Progenitor cell of endocrine pancreas (in vitro differentiated cells): Measurements from ENCODE around the gene IRS1. TPM values are rescaled to one million over a fixed set of nuclear protein-coding genes. Genes with fewer than 3 reads are reported as not detected.

Experiments used
- DNase-seq: peaks from one replicate; pipeline ENCODE4 v3.0.0; 2021; ENCODE audit warnings: low spot score; ENCODE audit not compliant: unreplicated experiment
- H3K27ac Mint-ChIP-seq: 2 replicates; pipeline ENCODE4 v1.8.0; 2021; ENCODE audit warnings: mild to moderate bottlenecking, moderate library complexity, mixed read lengths
- H3K27me3 Mint-ChIP-seq: 2 replicates; pipeline ENCODE4 v1.8.0; 2021; ENCODE audit warnings: mixed read lengths
- H3K36me3 Mint-ChIP-seq: 2 replicates; pipeline ENCODE4 v1.8.0; 2022; ENCODE audit warnings: mixed read lengths; ENCODE audit not compliant: insufficient read depth
- H3K4me1 Mint-ChIP-seq: 2 replicates; pipeline ENCODE4 v1.8.0; 2021; ENCODE audit warnings: low read depth, mixed read lengths
- H3K4me3 Mint-ChIP-seq: 2 replicates; pipeline ENCODE4 v1.8.0; 2021; ENCODE audit warnings: low read depth, mild to moderate bottlenecking, moderate library complexity, mixed read lengths
- H3K9me3 Mint-ChIP-seq: 2 replicates; pipeline ENCODE4 v1.8.0; 2021; ENCODE audit warnings: low read depth, mixed read lengths
- total RNA-seq: library from RNA; stranded (reverse); gene quantifications from 2 replicates; pipeline ENCODE4 v1.2.1, GENCODE V29; 2021
- TF ChIP-seq, protein P1 (sequence below): fragments of 200-600 bp; sonication (generic); IDR thresholded peaks from one replicate; pipeline ENCODE4 v1.5.0; 2021; ENCODE audit warnings: antibody characterized with exemption, mild to moderate bottlenecking; ENCODE audit not compliant: unreplicated experiment

Gene IRS1
- total RNA-seq, 1 donor from 2014 or later: 17.1 TPM

- Mint-ChIP-seq H3K27me3 (no peaks in the 10 kb centered on the region), H3K9me3 (peaks cover 9% of the 10 kb centered on the region), H3K4me1 (no peaks in the 10 kb centered on the region), H3K36me3 (peaks cover 25% of the 10 kb centered on the region), H3K4me3 (no peak overlapping the region), H3K27ac (no peak overlapping the region)
- DNase-seq: no peak
- TF ChIP-seq, protein P1, sequence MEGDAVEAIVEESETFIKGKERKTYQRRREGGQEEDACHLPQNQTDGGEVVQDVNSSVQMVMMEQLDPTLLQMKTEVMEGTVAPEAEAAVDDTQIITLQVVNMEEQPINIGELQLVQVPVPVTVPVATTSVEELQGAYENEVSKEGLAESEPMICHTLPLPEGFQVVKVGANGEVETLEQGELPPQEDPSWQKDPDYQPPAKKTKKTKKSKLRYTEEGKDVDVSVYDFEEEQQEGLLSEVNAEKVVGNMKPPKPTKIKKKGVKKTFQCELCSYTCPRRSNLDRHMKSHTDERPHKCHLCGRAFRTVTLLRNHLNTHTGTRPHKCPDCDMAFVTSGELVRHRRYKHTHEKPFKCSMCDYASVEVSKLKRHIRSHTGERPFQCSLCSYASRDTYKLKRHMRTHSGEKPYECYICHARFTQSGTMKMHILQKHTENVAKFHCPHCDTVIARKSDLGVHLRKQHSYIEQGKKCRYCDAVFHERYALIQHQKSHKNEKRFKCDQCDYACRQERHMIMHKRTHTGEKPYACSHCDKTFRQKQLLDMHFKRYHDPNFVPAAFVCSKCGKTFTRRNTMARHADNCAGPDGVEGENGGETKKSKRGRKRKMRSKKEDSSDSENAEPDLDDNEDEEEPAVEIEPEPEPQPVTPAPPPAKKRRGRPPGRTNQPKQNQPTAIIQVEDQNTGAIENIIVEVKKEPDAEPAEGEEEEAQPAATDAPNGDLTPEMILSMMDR: no peak
Observed at GRCh38 chr2:226780431-226780830, 19.2 kb downstream of the IRS1 start.

DNA sequence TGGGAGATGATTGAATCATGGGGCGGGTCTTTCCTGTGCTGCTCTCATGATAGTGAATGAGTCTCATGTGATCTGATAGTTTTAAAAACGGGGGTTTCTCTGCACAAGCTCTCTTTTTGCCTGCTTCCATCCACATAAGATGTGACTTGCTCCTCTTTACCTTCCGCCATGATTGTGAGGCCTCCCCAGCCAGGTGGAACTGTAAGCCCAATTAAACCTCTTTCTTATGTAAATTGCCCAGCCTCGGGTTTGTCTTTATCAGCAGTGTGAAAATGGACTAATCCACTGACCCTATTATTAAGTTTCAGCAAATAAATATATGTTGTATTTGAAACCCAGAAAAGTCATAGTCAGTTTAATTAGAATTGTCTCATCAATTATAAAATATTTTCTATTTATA lies 22.0 kb downstream of the IRS1 start:
- Mint-ChIP-seq H3K9me3 (peaks cover 20% of the 10 kb centered on the region), H3K27me3 (no peaks in the 10 kb centered on the region), H3K27ac (no peak overlapping the region), H3K4me3 (no peak overlapping the region), H3K36me3 (peaks cover 34% of the 10 kb centered on the region), H3K4me1 (peaks cover 15% of the 10 kb centered on the region)
- DNase-seq: no peak
- TF ChIP-seq, protein P1: no peak

- Mint-ChIP-seq H3K9me3 (peaks cover 20% of the 10 kb centered on the region), H3K4me1 (peaks cover 26% of the 10 kb centered on the region), H3K27ac (peak overlapping the region; percentile 7), H3K36me3 (peaks cover 34% of the 10 kb centered on the region), H3K27me3 (no peaks in the 10 kb centered on the region), H3K4me3 (no peak overlapping the region)
- no peak for DNase-seq
- TF ChIP-seq, protein P1: no peak
Observed at GRCh38 chr2:226776104-226776503, 23.5 kb downstream of the IRS1 start.

GRCh38 chr2:226775032-226775509 lies 24.5 kb downstream of the IRS1 start:
- TF ChIP-seq, protein P1: no peak
- H3K9me3 Mint-ChIP-seq: peaks cover 20% of the 10 kb centered on the region
- no peak overlapping the region for H3K27ac Mint-ChIP-seq
- no peak overlapping the region for H3K4me3 Mint-ChIP-seq
- no peak for DNase-seq
- peaks cover 34% of the 10 kb centered on the region for H3K36me3 Mint-ChIP-seq
- H3K27me3 Mint-ChIP-seq: no peaks in the 10 kb centered on the region
- peaks cover 31% of the 10 kb centered on the region for H3K4me1 Mint-ChIP-seq

- TF ChIP-seq, protein P1: no peak
- Mint-ChIP-seq H3K9me3 (peaks cover 20% of the 10 kb centered on the region), H3K27me3 (no peaks in the 10 kb centered on the region), H3K27ac (no peak overlapping the region), H3K4me3 (no peak overlapping the region), H3K36me3 (peaks cover 30% of the 10 kb centered on the region), H3K4me1 (peaks cover 31% of the 10 kb centered on the region)
- no peak for DNase-seq
Observed at GRCh38 chr2:226773291-226773690, 26.3 kb downstream of the IRS1 start.
